Diencephalon (tissue), 1 donor: ENCODE measurements around the gene LRPAP1. TPM values are rescaled to one million over a fixed set of nuclear protein-coding genes. Genes with fewer than 3 reads are reported as not detected.

Experiments used
- total RNA-seq: library from RNA; depleted of rRNA; stranded (reverse); fragments of >200 nt; gene quantifications from one replicate; pipeline ENCODE4 v1.2.3, GENCODE V29; 2014

Gene LRPAP1
- total RNA-seq, result 31.6 TPM

GRCh38 chr4:3531879-3532750 lies at the start of gene LRPAP1:
TSS of gene LRPAP1 (minus strand) at chr4:3532422. CDS start at chr4:3532412, 10 bp downstream.

GRCh38 chr4:3462790-3463415 lies 69.3 kb downstream of the LRPAP1 start, which contains the start of gene DOK7:
TSS of gene DOK7 (plus strand) at chr4:3463306. CDS start at chr4:3463376, 70 bp downstream.

Other genes starting within 250 kb of the LRPAP1 start
- 70.4 TPM for gene RGS12, start 239.4 kb downstream of the LRPAP1 start, total RNA-seq
- 1.2 TPM for gene HGFAC, start 90.5 kb downstream of the LRPAP1 start, total RNA-seq
- gene DOK7, start 69.1 kb downstream of the LRPAP1 start, total RNA-seq, result 2.5 TPM
- 4.8 TPM for gene ADRA2C, start 234.0 kb upstream of the LRPAP1 start, total RNA-seq